Spleen (tissue), 7 donors: ENCODE measurements around the gene LCAT.

ENCODE experiments used
- CTCF ChIP-seq, 11 experiments: fragments of 200-600 bp in 7 of 11; fragments of 450-650 bp in 4 of 11; sonication (generic) in 4 of 11; IDR thresholded peaks in 8 of 11; conservative IDR thresholded peaks in 3 of 11; 1 replicate in 7 of 11; 2 replicates in 4 of 11; pipeline versions ENCODE4 v1.4.0 to v1.8.0; 2016 to 2021; ENCODE audit warnings: antibody characterized with exemption in 11 of 11, inconsistent platforms in 4 of 11, mild to moderate bottlenecking in 1 of 11
- POLR2A ChIP-seq, 3 donors: fragments of 450-650 bp; IDR thresholded peaks; one replicate each; pipeline ENCODE4 v1.5.1; 2017; ENCODE audit warnings: antibody characterized with exemption in 3 of 3, mild to moderate bottlenecking in 1 of 3
- POLR2AphosphoS5 ChIP-seq, 3 donors: sonication (generic); formaldehyde crosslinking; IDR thresholded peaks; one replicate each; pipeline ENCODE4 v1.5.1; 2017; ENCODE audit warnings: antibody characterized with exemption in 3 of 3
- donor health status: DM: no; HTN: no; CAD: no; lungs with moderate emphysema.
- donor health status: DM: no; HTN: no; CAD: no.
- donor health status: DM: no; HTN: no; CAD: no.

DNA sequence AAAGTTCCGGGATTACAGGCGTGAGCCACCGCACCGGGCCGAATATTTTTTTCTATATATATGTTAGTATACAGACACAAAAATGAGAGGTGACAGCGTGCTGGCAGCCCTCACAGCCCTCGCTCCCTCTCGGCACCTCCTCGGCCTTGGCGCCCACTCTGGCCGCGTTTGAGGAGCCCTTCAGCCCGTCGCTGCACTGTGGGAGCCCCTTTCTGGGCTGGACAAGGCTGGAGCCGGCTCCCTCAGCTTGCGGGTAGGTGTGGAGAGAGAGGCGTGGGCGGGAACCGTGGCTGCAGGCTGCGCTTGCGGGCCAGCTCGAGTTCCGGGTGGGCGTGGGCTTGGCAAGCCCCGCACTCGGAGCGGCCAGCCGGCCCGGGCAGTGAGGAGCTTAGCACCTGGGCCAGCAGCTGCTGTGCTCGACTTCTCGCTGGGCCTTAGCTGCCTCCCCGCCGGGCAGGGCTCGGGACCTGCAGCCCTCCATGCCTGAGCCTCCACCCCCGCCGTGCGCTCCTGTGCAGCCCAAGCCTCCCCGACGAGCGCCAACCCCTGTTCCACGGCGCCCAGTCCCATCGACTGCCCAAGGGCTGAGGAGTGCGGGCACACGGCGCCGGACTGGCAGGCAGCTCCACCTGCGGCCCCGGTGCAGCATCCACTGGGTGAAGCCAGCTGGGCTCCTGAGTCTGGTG lies 38.2 kb upstream of the LCAT start:
- TF ChIP-seq POLR2AphosphoS5 (IDR thresholded peaks at IDR 0.05) (peak in 1 of 3 donors; percentile 27), CTCF (IDR thresholded peaks at IDR 0.05 in 8 of 11, conservative IDR thresholded peaks at IDR 0.05 in 3 of 11) (no peak), POLR2A (IDR thresholded peaks at IDR 0.05) (no peak)
